GM23338 (cell line): ENCODE data around the gene EPAS1. TPM values are rescaled to one million over a fixed set of nuclear protein-coding genes. Genes with fewer than 3 reads are reported as not detected.

Source experiments
- ATAC-seq: fragments of 200-7000 bp; cut with Tn5 transposase; 3 replicates; pipeline ENCODE4 v1.9.1; 2020
- DNase-seq: peaks from one replicate; pipeline ENCODE4 v3.0.0-alpha.2; 2015; ENCODE audit warnings: low spot score
- H2AFZ ChIP-seq: fragments of 200-600 bp; sonication (generic); 2 replicates; pipeline ENCODE4 v1.8.0; 2016; ENCODE audit warnings: antibody characterized with exemption, mild to moderate bottlenecking, moderate library complexity
- H3F3A ChIP-seq: fragments of 200-600 bp; sonication (generic); replicated peaks from 2 replicates; pipeline ENCODE4 v1.8.0; 2017; ENCODE audit warnings: antibody characterized with exemption, mixed run types, low read depth
- H3K27ac ChIP-seq: fragments of 200-600 bp; sonication (generic); 2 replicates; pipeline ENCODE4 v1.6.1; 2016; ENCODE audit warnings: low read depth
- H3K27me3 ChIP-seq: fragments of 200-600 bp; sonication (generic); 2 replicates; pipeline ENCODE4 v1.8.0; 2016; ENCODE audit warnings: mild to moderate bottlenecking, mixed run types, moderate library complexity; ENCODE audit not compliant: insufficient read depth
- H3K36me3 ChIP-seq: fragments of 200-600 bp; sonication (generic); 2 replicates; pipeline ENCODE4 v1.8.0; 2016; ENCODE audit warnings: mild to moderate bottlenecking; ENCODE audit not compliant: insufficient read depth
- H3K4me1 ChIP-seq: fragments of 200-600 bp; sonication (generic); 2 replicates; pipeline ENCODE4 v1.8.0; 2016; ENCODE audit warnings: mild to moderate bottlenecking, moderate library complexity; ENCODE audit not compliant: insufficient read depth
- H3K4me2 ChIP-seq: fragments of 200-600 bp; sonication (generic); 2 replicates; pipeline ENCODE4 v1.7.1; 2017; ENCODE audit warnings: mixed run types
- H3K4me3 ChIP-seq: fragments of 200-600 bp; sonication (generic); 2 replicates; pipeline ENCODE4 v1.6.1; 2016; ENCODE audit warnings: mixed run types
- H3K79me2 ChIP-seq: fragments of 200-600 bp; sonication (generic); replicated peaks from 2 replicates; pipeline ENCODE4 v1.8.0; 2017; ENCODE audit warnings: mild to moderate bottlenecking; ENCODE audit not compliant: insufficient read depth
- H3K9me2 ChIP-seq: fragments of 200-600 bp; sonication (generic); 2 replicates; pipeline ENCODE4 v1.8.0; 2017; ENCODE audit not compliant: insufficient read depth
- H4K20me1 ChIP-seq: fragments of 200-600 bp; sonication (generic); replicated peaks from 2 replicates; pipeline ENCODE4 v1.8.0; 2017; ENCODE audit warnings: mild to moderate bottlenecking; ENCODE audit not compliant: insufficient read depth
- H3K27ac Mint-ChIP-seq: 2 replicates; pipeline ENCODE4 v1.8.0; 2020; ENCODE audit warnings: inconsistent platforms, mild to moderate bottlenecking, moderate library complexity, mixed read lengths
- H3K27me3 Mint-ChIP-seq: 3 replicates; pipeline ENCODE4 v1.8.0; 2022; ENCODE audit warnings: low read depth, mild to moderate bottlenecking, moderate library complexity, mixed read lengths, inconsistent platforms; ENCODE audit not compliant: insufficient read depth, poor library complexity
- H3K36me3 Mint-ChIP-seq: 3 replicates; pipeline ENCODE4 v1.8.0; 2021; ENCODE audit warnings: low read depth, mild to moderate bottlenecking, inconsistent platforms, moderate library complexity, mixed read lengths
- H3K4me1 Mint-ChIP-seq: 3 replicates; pipeline ENCODE4 v1.8.0; 2020; ENCODE audit warnings: mild to moderate bottlenecking, inconsistent platforms, mixed read lengths
- H3K4me3 Mint-ChIP-seq: 3 replicates; pipeline ENCODE4 v1.8.0; 2021; ENCODE audit warnings: moderate library complexity, mild to moderate bottlenecking, inconsistent platforms, mixed read lengths
- H3K9me3 Mint-ChIP-seq: 3 replicates; pipeline ENCODE4 v1.8.0; 2020; ENCODE audit warnings: moderate library complexity, mild to moderate bottlenecking, inconsistent platforms, mixed read lengths
- CREB1 ChIP-seq: fragments of 250-450 bp; sonication (Bioruptor Pico); IDR thresholded peaks from 2 replicates; pipeline ENCODE4 v1.5.0; 2020; ENCODE audit warnings: low read depth, mild to moderate bottlenecking, moderate library complexity
- CTCF ChIP-seq, 2 experiments: fragments of 200-600 bp in 1 of 2; sonication (generic) in 1 of 2; conservative IDR thresholded peaks; 2 replicates each; pipeline versions ENCODE4 v1.5.1 to v1.6.1; 2016 to 2017; ENCODE audit warnings: antibody characterized with exemption in 2 of 2, low read depth in 2 of 2, mild to moderate bottlenecking in 2 of 2, moderate library complexity in 1 of 2
- ETS1 ChIP-seq: IDR thresholded peaks from 2 replicates; pipeline ENCODE4 v1.6.1; 2016; ENCODE audit warnings: antibody characterized with exemption
- EZH2 ChIP-seq: fragments of 200-600 bp; sonication (generic); IDR thresholded peaks from one replicate; pipeline ENCODE4 v1.8.0; 2017; ENCODE audit warnings: antibody characterized with exemption, mild to moderate bottlenecking, low read depth; ENCODE audit not compliant: unreplicated experiment
- EZH2phosphoT487 ChIP-seq: fragments of 200-600 bp; sonication (generic); IDR thresholded peaks from one replicate; pipeline ENCODE4 v1.8.1; 2018; ENCODE audit warnings: antibody characterized with exemption; ENCODE audit not compliant: unreplicated experiment
- JUNB ChIP-seq: IDR thresholded peaks from one replicate; pipeline ENCODE4 v1.6.1; 2016; ENCODE audit warnings: antibody characterized with exemption; ENCODE audit not compliant: unreplicated experiment
- NANOG ChIP-seq: IDR thresholded peaks from 2 replicates; pipeline ENCODE4 v1.6.1; 2016; ENCODE audit warnings: antibody characterized with exemption, borderline replicate concordance
- POLR2AphosphoS5 ChIP-seq: IDR thresholded peaks from 2 replicates; pipeline ENCODE4 v1.6.1; 2016; ENCODE audit warnings: antibody characterized with exemption, low read depth
- REST ChIP-seq: IDR thresholded peaks from one replicate; pipeline ENCODE4 v1.6.1; 2018; ENCODE audit warnings: antibody characterized with exemption; ENCODE audit not compliant: unreplicated experiment
- STAT1 ChIP-seq: IDR thresholded peaks from one replicate; pipeline ENCODE4 v1.6.1; 2016; ENCODE audit warnings: antibody characterized with exemption; ENCODE audit not compliant: unreplicated experiment
- ZNF114 ChIP-seq: fragments of 250-450 bp; sonication (Bioruptor Pico); IDR thresholded peaks from 2 replicates; pipeline ENCODE4 v1.5.0; 2020; ENCODE audit warnings: mild to moderate bottlenecking, moderate library complexity
- ZNF331 ChIP-seq: fragments of 250-450 bp; sonication (Bioruptor Pico); IDR thresholded peaks from 2 replicates; pipeline ENCODE4 v1.5.0; 2020; ENCODE audit warnings: low read depth, mild to moderate bottlenecking, moderate library complexity
- ZNF462 ChIP-seq: fragments of 250-450 bp; sonication (Bioruptor Pico); IDR thresholded peaks from 2 replicates; pipeline ENCODE4 v1.5.0; 2020; ENCODE audit warnings: mild to moderate bottlenecking, moderate library complexity
- polyA plus RNA-seq: library from polyadenylated mRNA; unstranded; fragments of >200 nt; fragmentation: Nextera tagmentation; extraction: Ambion mirVana; gene quantifications from 2 replicates; pipeline ENCODE4 v1.2.1, GENCODE V29; 2016
- total RNA-seq: library from RNA; depleted of rRNA; stranded (reverse); fragments of >200 nt; shearing (Covaris generic); gene quantifications from 2 replicates; pipeline ENCODE4 v1.2.3, GENCODE V29; 2014

Gene EPAS1
- total and polyA plus RNA-seq, 2 experiments from 2014 or later, result 0.68 to 5.4 TPM

- H3K4me3 Mint-ChIP-seq, result no peak overlapping the region
- H4K20me1 ChIP-seq, result no peaks in the 10 kb centered on the region
- no peak for TF ChIP-seq JUNB
- no peak for TF ChIP-seq EZH2phosphoT487
- no peak for TF ChIP-seq STAT1
- no peak for TF ChIP-seq CTCF (conservative IDR thresholded peaks at IDR 0.05; ENCODE audit: low read depth in 2 of 2)
- TF ChIP-seq ZNF331 (CRISPR knock-in tag), result no peak
- TF ChIP-seq REST, result no peak
- TF ChIP-seq CREB1 (CRISPR knock-in tag), result no peak
- TF ChIP-seq ETS1, result no peak
- TF ChIP-seq NANOG, result no peak
- no peak for TF ChIP-seq ZNF114 (CRISPR knock-in tag)
- TF ChIP-seq EZH2, result no peak
- no peak for TF ChIP-seq POLR2AphosphoS5
- TF ChIP-seq ZNF462 (CRISPR knock-in tag), result no peak
- H3K27me3 ChIP-seq, result no peaks in the 10 kb centered on the region
- H2AFZ ChIP-seq, result no peak overlapping the region; the same call in 1 of the 2 replicates
- ATAC-seq, result no peak
- H3K4me1 Mint-ChIP-seq, result peaks cover 22% of the 10 kb centered on the region
- no peak overlapping the region for H3K4me3 ChIP-seq
- no peak overlapping the region; the same call in 1 of the 2 replicates for H3K4me2 ChIP-seq
- H3F3A ChIP-seq, result no peaks in the 10 kb centered on the region
- no peak overlapping the region for H3K27ac ChIP-seq
- H3K36me3 ChIP-seq, result no peaks in the 10 kb centered on the region
- no peaks in the 10 kb centered on the region for H3K79me2 ChIP-seq
- H3K9me3 Mint-ChIP-seq, result no peaks in the 10 kb centered on the region
- H3K27ac Mint-ChIP-seq, result no peak overlapping the region
- no peaks in the 10 kb centered on the region for H3K4me1 ChIP-seq
- H3K9me2 ChIP-seq, result no peaks in the 10 kb centered on the region
- no peaks in the 10 kb centered on the region for H3K36me3 Mint-ChIP-seq
- H3K27me3 Mint-ChIP-seq, result peaks cover 1% of the 10 kb centered on the region
- DNase-seq, result no peak
These were observed 54.5 kb downstream of the EPAS1 start for GRCh38 chr2:46351750-46352138.
